ENCODE measurements around the gene FBLIM1.
"Not testable (repeated sequence)": the region's sequence is repeated elsewhere in the genome, so short reads cannot be mapped to it uniquely, and the experiment has no call there.

The FBLIM1 gene

DNA sequence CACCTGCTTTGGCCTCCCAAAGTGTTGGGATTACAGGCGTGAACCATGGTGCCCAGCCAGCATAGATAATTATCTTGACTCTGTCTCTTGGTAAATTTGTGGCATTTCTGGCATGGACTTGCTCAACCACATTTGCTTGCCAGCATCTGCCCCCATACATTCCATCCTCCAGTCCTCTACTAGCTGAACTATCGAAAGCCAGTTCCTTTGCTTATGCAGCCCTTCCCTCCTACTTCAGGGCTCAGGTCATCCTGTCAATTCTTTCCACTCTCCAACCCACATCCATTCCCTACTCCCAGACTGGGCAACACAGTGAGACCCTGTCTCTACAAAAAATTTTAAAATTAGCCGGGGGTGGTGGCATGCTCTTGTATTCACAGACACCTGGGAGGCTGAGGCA, 61.9 kb downstream of the FBLIM1 start:
- DNase-seq, result no peak

DNA sequence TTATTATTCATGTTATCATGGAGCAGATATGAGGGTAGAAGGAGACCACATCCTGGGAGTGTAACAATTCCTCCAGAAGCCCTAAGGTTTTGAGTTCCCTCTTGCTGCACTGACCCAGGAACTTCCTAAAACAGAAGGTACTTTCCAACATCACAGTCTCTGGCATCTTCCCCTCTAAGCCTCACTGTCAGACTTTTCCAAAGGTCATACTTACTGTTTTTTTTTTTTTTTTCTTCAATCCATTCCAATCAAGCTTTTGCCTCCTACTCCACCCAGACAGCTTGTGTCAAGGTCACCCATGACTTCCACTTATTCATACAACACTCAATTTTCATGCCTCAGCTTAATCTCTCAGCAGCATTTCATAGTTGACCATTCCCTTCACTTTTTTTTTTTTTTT, 67.2 kb downstream of the FBLIM1 start:
- DNase-seq, result no peak

DNA sequence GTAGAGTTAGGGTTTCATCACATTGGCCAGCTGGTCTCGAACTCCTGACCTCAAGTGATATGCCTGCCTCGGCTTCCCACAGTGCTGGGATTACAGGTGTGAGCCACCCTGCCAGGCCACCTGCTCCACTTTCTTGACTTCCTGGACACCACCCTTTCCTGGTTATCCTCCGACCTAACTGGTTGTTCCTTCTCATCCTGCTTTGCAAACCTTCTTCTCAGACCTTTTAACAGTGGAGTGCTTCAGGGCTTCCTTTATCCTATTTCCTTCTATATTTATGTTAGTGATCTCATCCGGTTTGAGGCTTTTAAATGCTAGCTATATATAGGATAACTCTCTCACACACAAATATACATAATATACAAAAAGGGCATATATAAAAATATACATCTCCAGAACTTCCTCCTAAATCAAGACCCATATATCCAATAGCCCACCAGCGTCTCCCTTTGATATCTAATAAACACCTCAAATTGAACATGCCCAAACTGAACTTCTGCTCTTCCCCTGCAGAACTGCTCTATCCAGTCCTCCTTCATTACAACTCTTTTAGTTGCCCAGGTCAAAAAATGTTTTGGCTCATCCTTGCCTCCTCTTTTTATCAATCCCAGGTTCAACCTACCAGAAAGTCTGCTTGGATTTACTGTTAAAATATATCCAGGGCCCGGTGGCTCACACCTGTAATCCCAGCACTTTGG, 68.4 kb downstream of the FBLIM1 start:
- DNase-seq, result no peak

DNA sequence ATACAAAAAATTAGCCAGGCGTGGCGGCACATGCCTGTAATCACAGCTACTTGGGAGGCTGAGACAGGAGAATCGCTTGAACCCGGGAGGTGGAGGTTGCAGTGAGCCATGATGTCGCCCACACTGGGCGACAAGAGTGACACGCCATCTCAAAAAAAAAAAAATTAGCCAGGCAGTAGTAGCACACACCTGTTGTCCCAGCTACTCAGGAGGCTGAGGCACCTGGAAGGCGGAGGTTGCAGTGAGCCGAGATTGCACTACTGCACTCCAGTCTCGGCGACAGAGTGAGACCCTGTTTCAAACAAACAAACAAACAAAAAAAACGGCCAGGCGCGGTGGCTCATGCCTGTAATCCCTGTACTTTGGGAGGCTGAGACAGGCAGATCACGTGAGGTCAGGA, 69.0 kb downstream of the FBLIM1 start:
- DNase-seq, result not testable (repeated sequence)

DNA sequence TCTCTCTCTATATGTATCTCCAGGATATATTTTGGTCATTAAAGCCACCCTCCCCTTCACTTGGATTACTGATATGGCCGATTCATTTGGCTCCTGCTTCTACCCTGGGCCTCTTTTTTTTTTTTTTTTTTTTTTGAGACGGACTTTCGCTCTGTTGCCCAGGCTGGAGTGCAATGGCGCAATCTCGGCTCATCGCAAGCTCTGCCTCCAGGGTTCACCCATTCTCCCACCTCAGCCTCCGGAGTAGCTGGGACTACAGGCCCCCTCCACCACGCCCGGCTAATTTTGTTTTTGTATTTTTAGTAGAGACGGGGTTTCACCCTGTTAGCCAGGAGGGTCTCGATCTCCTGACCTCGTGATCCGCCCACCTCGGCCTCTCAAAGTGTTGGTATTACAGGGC, 70.3 kb downstream of the FBLIM1 start:
- DNase-seq, result not testable (repeated sequence)

DNA sequence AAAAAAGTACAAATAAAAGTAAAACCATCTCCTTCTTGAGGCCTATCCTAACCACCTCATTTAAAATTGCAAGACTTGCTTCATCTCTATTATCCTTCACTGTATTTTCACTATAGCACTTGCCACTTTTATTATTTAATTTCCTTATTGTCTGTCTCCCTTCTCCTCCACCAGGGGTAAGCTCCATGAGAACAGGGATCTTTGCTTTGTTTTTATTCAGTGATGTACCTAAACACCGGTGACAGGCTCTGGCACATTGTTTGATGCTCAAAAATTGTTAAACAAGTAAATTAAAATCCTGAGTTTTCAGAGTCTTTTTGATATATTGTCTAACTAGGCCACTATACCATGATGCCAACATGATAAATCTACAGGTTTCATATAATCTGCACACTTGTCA, 71.7 kb downstream of the FBLIM1 start:
- no peak for DNase-seq

DNA sequence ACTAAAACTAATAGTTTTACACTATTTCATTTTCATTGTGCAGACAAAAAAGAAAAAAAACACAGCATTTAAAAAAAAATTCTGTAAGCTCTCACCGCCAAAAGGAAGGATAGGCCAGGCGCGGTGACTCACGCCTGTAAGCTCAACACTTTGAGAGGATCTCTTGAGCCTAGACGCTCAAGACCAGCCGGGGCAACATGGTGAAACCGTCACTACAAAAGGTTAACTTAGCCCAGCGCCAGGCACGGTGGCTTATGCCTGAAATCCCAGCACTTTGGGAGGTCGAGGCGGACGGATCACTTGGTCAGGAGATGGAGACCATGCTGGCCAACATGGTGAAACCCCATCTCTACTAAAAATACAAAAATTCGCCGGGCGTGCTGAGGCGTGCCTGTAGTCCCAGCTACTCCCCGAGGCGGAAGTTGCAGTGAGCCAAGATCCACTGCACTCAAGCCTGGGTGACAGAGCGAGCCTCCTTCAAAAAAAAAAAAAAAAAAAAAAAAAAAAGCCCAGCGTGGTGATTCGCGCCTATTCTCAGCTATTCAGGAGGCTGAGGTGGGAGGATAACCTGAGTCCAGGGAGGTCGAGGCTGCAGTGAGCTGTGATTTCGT, 74.6 kb downstream of the FBLIM1 start:
- DNase-seq, result peak; percentile 51 to 70

DNA sequence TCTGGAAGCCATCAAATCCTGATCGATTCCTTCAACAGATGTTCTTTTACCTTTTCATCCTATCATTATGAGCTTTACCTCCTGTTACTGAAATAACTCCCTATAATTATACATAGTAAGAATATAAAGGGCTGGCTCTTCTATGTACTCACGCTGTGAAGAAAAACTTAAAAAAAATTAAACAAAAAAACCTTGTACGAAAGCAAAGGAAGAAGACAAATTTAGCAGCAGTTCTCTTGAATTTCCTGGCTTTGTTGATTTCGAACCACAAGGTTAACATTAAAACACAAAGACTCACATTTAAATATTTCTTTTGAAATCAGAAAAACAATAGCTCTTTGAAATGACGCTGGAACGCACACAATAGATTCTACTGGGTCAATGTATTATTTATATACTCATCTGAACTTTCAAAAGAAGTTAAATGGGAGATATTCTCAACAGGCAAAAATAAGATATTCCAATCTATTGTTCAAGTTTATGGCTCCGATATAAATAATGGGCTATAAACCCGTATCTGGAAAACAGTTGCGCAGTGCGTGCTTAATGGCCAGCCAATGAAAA, 75.3 kb downstream of the FBLIM1 start:
- DNase-seq, result no peak

DNA sequence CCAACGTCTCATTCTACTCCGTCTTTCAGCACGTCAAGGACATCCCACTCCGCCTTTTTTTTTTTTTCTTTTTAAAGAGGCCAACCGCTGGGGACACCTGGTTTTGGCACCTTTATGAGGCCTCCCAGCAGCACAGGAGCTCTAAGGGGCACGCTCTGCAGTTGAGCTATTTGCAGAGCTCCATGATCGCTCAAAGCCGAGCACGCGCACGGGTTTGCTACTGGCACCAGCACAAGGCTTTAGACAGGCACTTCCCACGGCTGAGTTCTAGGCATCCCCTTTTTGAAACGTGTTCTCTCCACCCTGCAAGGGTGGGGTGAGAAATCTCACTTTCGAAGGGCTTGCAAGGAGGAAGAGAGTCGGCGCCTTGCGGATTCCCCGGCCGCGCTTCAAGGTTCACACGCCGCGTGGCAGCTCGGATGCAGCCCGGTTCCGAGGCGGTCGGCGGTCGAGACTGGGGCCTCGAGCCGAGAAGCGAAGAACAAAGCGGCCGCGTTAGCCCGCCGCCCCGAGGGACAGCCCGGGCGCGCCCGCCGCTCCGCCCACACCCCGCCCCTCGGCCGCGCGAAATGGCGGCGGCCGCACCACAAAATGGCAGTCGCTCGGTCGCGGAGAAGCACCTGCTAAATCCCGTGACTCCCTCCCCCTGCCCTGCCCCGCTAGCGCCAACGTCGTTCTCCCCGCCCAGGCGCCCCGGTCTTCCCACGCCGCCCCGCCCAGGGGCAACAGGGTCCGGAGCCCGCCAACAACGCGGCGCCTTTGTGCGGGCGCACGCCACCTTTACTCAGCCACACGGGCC, 76.0 kb downstream of the FBLIM1 start:
- DNase-seq, result peak; percentile 95

DNA sequence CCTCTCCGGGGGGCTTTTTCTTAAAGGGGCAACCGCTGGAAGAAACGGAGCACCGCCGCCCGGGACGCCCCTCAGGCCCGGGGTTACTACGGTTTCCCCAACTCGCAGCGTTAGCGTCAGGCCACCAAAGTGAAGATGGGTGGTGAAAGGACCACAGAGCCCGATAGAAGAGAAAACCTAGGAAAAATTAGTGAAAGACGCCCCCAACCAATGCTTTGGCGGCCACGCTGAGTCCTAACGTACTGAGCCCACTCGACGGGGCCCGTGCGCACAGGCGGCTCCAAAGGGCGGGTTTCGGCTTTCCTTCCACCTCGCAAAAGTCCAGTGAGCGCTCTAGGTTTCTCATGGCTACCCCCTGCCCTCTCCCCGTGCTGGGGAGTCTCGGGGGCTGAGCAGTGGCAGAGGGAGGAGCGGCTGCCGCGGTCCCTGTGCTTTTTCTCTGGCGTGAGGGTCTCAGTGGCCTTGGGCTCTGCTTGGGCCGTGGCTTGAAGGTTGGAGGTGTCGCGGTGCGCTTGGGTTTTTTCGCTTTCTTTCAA, 76.7 kb downstream of the FBLIM1 start:
- peak in 1 of 2 experiments; percentile 72 for DNase-seq

DNA sequence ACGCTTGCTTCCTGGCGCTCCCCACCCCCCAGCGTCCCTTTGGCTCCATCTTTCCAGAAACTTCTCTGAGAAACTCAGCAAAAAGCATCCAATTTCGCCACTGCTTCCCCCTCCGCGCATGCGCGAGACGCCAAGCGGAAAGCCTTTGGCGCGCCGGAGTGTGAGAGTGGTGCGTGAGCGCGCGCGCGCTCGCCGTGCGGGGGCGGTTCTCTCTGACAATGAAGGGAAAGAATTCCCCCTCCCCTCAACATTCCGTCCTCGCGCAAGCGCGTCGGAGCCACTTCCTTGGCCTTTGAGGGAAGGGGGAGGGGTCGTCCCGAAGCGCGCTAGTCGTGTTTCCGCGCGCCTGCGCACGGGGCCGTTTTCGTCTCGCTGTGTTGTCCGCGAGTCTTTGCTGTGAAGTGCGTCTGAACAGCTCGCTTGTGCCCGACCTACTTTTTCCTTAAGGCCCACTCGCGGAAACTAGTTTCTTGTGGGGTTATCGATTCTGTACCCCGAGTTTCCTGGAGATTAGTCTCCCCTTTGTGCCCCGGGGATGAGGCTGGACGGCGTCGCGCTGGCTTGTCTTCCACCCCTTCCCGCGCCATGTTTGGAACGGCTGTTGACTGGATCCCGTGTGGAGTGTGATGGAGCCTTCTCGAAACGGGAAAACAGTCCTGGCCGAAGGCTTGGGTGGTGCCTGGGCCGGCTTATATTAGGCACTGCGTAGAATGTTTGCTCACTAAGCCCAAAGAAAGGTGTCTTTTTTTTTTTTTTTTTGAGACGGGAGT, 77.3 kb downstream of the FBLIM1 start:
- DNase-seq, result peak; percentile 98 to 99

Measured in NCI-H526 (cell line).